HCT116 (cell line): ENCODE data around the gene WASHC2A.
"Not testable (repeated sequence)": the region's sequence is repeated elsewhere in the genome, so short reads cannot be mapped to it uniquely, and the experiment has no call there.

Source experiments
- CEBPB ChIP-seq: IDR thresholded peaks from 2 replicates; pipeline ENCODE4 v1.6.1; 2012; ENCODE audit warnings: low read depth
- EZH2 ChIP-seq: fragments of 200-600 bp; sonication (generic); IDR thresholded peaks from 2 replicates; pipeline ENCODE4 v1.6.1; 2017; ENCODE audit warnings: antibody characterized with exemption, mixed run types
- EZH2phosphoT487 ChIP-seq: fragments of 200-600 bp; IDR thresholded peaks from 2 replicates; pipeline ENCODE4 v1.6.1; 2018; ENCODE audit warnings: antibody characterized with exemption, borderline replicate concordance
- POLR2A ChIP-seq: IDR thresholded peaks from 2 replicates; pipeline ENCODE4 v1.7.0; 2011; ENCODE audit warnings: borderline replicate concordance; ENCODE audit not compliant: insufficient read depth, insufficient read length; ENCODE audit errors: extremely low read depth
- POLR2AphosphoS5 ChIP-seq: IDR thresholded peaks from 2 replicates; pipeline ENCODE4 v1.6.1; 2011; ENCODE audit warnings: mild to moderate bottlenecking, low read depth, low read length, moderate library complexity
- RAD21 ChIP-seq: IDR thresholded peaks from 2 replicates; pipeline ENCODE4 v1.6.1; 2012; ENCODE audit warnings: low read depth, mild to moderate bottlenecking
- YY1 ChIP-seq: IDR thresholded peaks from 2 replicates; pipeline ENCODE4 v1.6.1; 2011; ENCODE audit warnings: low read length, low read depth, moderate library complexity, mild to moderate bottlenecking; ENCODE audit not compliant: insufficient replicate concordance; ENCODE audit errors: extremely low read depth
- ZNF274 ChIP-seq: fragments of 200-500 bp; sonication (Bioruptor generic); IDR thresholded peaks from 2 replicates; pipeline ENCODE4 v1.6.1; 2014; ENCODE audit warnings: mild to moderate bottlenecking, low read depth, low read length, inconsistent platforms
- TF ChIP-seq, protein P1 (sequence below), 3 experiments: fragments of 200-600 bp in 1 of 3; sonication (generic) in 1 of 3; IDR thresholded peaks in 2 of 3; conservative IDR thresholded peaks in 1 of 3; 2 replicates each; pipeline ENCODE4 v1.5.1; 2012 to 2017; ENCODE audit warnings: low read depth in 2 of 3, low read length in 2 of 3, antibody characterized with exemption in 1 of 3, borderline replicate concordance in 1 of 3, control low read depth in 1 of 3, mild to moderate bottlenecking in 1 of 3, mixed read lengths in 1 of 3, mixed run types in 1 of 3, moderate library complexity in 1 of 3; ENCODE audit not compliant: insufficient read depth in 1 of 3

DNA sequence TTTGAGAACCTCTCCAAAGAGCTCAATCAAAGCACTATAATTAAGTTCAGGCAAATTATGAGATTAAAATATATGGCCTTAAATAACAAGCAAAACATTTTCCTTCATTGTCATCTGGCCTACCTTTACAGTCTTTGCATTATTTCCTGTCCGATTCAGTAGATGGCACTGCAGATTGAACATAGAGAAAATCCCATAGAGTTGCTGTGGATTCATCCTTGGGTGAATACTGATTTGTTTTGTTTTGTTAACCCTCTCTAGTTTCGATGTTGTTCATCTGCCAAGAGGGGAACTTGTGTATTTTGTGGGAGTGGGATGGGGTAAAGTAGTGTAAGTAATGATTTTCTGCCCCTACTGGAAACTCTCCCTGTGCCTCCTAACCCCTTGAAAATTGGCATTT lies 97.3 kb downstream of the WASHC2A start:
- not testable (repeated sequence) for TF ChIP-seq POLR2A, CEBPB, EZH2, POLR2AphosphoS5, RAD21, YY1, EZH2phosphoT487, ZNF274
- TF ChIP-seq, protein P1, sequence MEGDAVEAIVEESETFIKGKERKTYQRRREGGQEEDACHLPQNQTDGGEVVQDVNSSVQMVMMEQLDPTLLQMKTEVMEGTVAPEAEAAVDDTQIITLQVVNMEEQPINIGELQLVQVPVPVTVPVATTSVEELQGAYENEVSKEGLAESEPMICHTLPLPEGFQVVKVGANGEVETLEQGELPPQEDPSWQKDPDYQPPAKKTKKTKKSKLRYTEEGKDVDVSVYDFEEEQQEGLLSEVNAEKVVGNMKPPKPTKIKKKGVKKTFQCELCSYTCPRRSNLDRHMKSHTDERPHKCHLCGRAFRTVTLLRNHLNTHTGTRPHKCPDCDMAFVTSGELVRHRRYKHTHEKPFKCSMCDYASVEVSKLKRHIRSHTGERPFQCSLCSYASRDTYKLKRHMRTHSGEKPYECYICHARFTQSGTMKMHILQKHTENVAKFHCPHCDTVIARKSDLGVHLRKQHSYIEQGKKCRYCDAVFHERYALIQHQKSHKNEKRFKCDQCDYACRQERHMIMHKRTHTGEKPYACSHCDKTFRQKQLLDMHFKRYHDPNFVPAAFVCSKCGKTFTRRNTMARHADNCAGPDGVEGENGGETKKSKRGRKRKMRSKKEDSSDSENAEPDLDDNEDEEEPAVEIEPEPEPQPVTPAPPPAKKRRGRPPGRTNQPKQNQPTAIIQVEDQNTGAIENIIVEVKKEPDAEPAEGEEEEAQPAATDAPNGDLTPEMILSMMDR (IDR thresholded peaks at IDR 0.05 in 2 of 3, conservative IDR thresholded peaks at IDR 0.05 in 1 of 3; ENCODE audit: borderline replicate concordance in 1 of 3, insufficient read depth in 1 of 3, low read depth in 2 of 3, low read length in 2 of 3) = not testable (repeated sequence)
